ENCODE data around the gene RTTN.

RTTN gene

GRCh38 chr18:70086085-70086484 is 119.4 kb downstream of the RTTN start:
- ATAC-seq (no peak), DNase-seq (no peak)
- no peaks in the 10 kb centered on the region for H3K27me3 Mint-ChIP-seq
- H3K27ac Mint-ChIP-seq, result no peak overlapping the region
- no peaks in the 10 kb centered on the region for H3K9me3 Mint-ChIP-seq
- no peak overlapping the region for H3K4me3 Mint-ChIP-seq
- no peaks in the 10 kb centered on the region for H3K4me1 Mint-ChIP-seq

- no peak for ATAC-seq
- Mint-ChIP-seq H3K9me3 (no peaks in the 10 kb centered on the region), H3K27ac (peak overlapping the region in 1 of 2 donors; percentile 81), H3K27me3 (no peaks in the 10 kb centered on the region), H3K4me3 (no peak overlapping the region), H3K4me1 (no peaks in the 10 kb centered on the region)
- DNase-seq, result no peak
These were observed 119.8 kb downstream of the RTTN start for GRCh38 chr18:70085641-70086040.

GRCh38 chr18:70082430-70082829 is 123.1 kb downstream of the RTTN start:
- ATAC-seq, result no peak

GRCh38 chr18:70078106-70078505 is 127.4 kb downstream of the RTTN start:
- no peaks in the 10 kb centered on the region for H3K4me1 Mint-ChIP-seq
- H3K27me3 Mint-ChIP-seq, result no peaks in the 10 kb centered on the region
- DNase-seq (no peak), ATAC-seq (no peak)
- H3K27ac Mint-ChIP-seq, result no peak overlapping the region
- no peak overlapping the region for H3K4me3 Mint-ChIP-seq
- no peaks in the 10 kb centered on the region for H3K9me3 Mint-ChIP-seq

More at GRCh38 chr18:70082430-70082829, 123.1 kb downstream of the RTTN start:
- Mint-ChIP-seq H3K27ac (no peak overlapping the region), H3K4me1 (no peaks in the 10 kb centered on the region), H3K4me3 (no peak overlapping the region), H3K27me3 (no peaks in the 10 kb centered on the region), H3K9me3 (no peaks in the 10 kb centered on the region)
- no peak for DNase-seq

- no peak overlapping the region for H3K27ac Mint-ChIP-seq
- no peaks in the 10 kb centered on the region for H3K27me3 Mint-ChIP-seq
- no peak for ATAC-seq
- H3K4me1 Mint-ChIP-seq, result no peaks in the 10 kb centered on the region
- DNase-seq, result no peak
- no peaks in the 10 kb centered on the region for H3K9me3 Mint-ChIP-seq
- H3K4me3 Mint-ChIP-seq, result no peak overlapping the region
These were observed 129.6 kb downstream of the RTTN start for GRCh38 chr18:70075906-70076305.

GRCh38 chr18:70074116-70074515 is 131.4 kb downstream of the RTTN start:
- DNase-seq (no peak), ATAC-seq (no peak)
- no peaks in the 10 kb centered on the region for H3K9me3 Mint-ChIP-seq
- H3K27me3 Mint-ChIP-seq, result no peaks in the 10 kb centered on the region
- H3K4me1 Mint-ChIP-seq, result peaks cover 8% of the 10 kb centered on the region
- no peak overlapping the region for H3K27ac Mint-ChIP-seq
- no peak overlapping the region for H3K4me3 Mint-ChIP-seq

GRCh38 chr18:70073432-70073831 is 132.1 kb downstream of the RTTN start:
- ATAC-seq (no peak), DNase-seq (no peak)
- H3K4me1 Mint-ChIP-seq, result peaks cover 15% of the 10 kb centered on the region
- H3K27ac Mint-ChIP-seq, result no peak overlapping the region
- no peaks in the 10 kb centered on the region for H3K9me3 Mint-ChIP-seq
- no peak overlapping the region for H3K4me3 Mint-ChIP-seq
- H3K27me3 Mint-ChIP-seq, result no peaks in the 10 kb centered on the region

GRCh38 chr18:70072678-70073077 is 132.8 kb downstream of the RTTN start:
- no peak overlapping the region for H3K27ac Mint-ChIP-seq
- no peak for ATAC-seq
- no peaks in the 10 kb centered on the region for H3K9me3 Mint-ChIP-seq
- peaks cover 15% of the 10 kb centered on the region for H3K4me1 Mint-ChIP-seq
- DNase-seq, result no peak
- no peaks in the 10 kb centered on the region for H3K27me3 Mint-ChIP-seq
- no peak overlapping the region for H3K4me3 Mint-ChIP-seq

- H3K4me3 Mint-ChIP-seq, result no peak overlapping the region
- DNase-seq, result no peak
- H3K27ac Mint-ChIP-seq, result no peak overlapping the region
- no peak for ATAC-seq
- H3K4me1 Mint-ChIP-seq, result peaks cover 15% of the 10 kb centered on the region
- no peaks in the 10 kb centered on the region for H3K9me3 Mint-ChIP-seq
- no peaks in the 10 kb centered on the region for H3K27me3 Mint-ChIP-seq
These were observed 135.5 kb downstream of the RTTN start for GRCh38 chr18:70069965-70070364.

GRCh38 chr18:70069382-70069781 is 136.1 kb downstream of the RTTN start:
- H3K27ac Mint-ChIP-seq, result no peak overlapping the region
- H3K9me3 Mint-ChIP-seq, result no peaks in the 10 kb centered on the region
- DNase-seq (no peak), ATAC-seq (no peak)
- H3K4me3 Mint-ChIP-seq, result no peak overlapping the region
- peaks cover 15% of the 10 kb centered on the region for H3K4me1 Mint-ChIP-seq
- no peaks in the 10 kb centered on the region for H3K27me3 Mint-ChIP-seq

- ATAC-seq (peak; percentile 70), DNase-seq (no peak)
- H3K4me3 Mint-ChIP-seq, result no peak overlapping the region
- no peaks in the 10 kb centered on the region for H3K27me3 Mint-ChIP-seq
- peak overlapping the region in 1 of 2 donors; percentile 62 for H3K27ac Mint-ChIP-seq
- H3K9me3 Mint-ChIP-seq, result no peaks in the 10 kb centered on the region
- peaks cover 15% of the 10 kb centered on the region for H3K4me1 Mint-ChIP-seq
These were observed 136.5 kb downstream of the RTTN start for GRCh38 chr18:70068981-70069380.

- ATAC-seq (no peak), DNase-seq (no peak)
- Mint-ChIP-seq H3K4me1 (peaks cover 5% of the 10 kb centered on the region), H3K27me3 (no peaks in the 10 kb centered on the region), H3K27ac (no peak overlapping the region), H3K9me3 (no peaks in the 10 kb centered on the region), H3K4me3 (no peak overlapping the region)
These were observed 145.8 kb downstream of the RTTN start for GRCh38 chr18:70059684-70060083.

- ATAC-seq, result no peak
- H3K9me3 Mint-ChIP-seq, result no peaks in the 10 kb centered on the region
These were observed 146.6 kb downstream of the RTTN start for GRCh38 chr18:70058916-70059315.

GRCh38 chr18:70047931-70048603 is 157.4 kb downstream of the RTTN start:
- no peak for DNase-seq
- ATAC-seq, result no peak
- Mint-ChIP-seq H3K27ac (no peak overlapping the region), H3K9me3 (no peaks in the 10 kb centered on the region), H3K27me3 (no peaks in the 10 kb centered on the region), H3K4me3 (no peak overlapping the region), H3K4me1 (no peaks in the 10 kb centered on the region)

More at GRCh38 chr18:70058916-70059315, 146.6 kb downstream of the RTTN start:
- H3K4me1 Mint-ChIP-seq, result peaks cover 5% of the 10 kb centered on the region
- DNase-seq, result no peak
- no peak overlapping the region for H3K27ac Mint-ChIP-seq
- H3K4me3 Mint-ChIP-seq, result no peak overlapping the region
- no peaks in the 10 kb centered on the region for H3K27me3 Mint-ChIP-seq

- DNase-seq, result no peak
- H3K27me3 Mint-ChIP-seq, result no peaks in the 10 kb centered on the region
- no peak overlapping the region for H3K4me3 Mint-ChIP-seq
These were observed 158.7 kb downstream of the RTTN start for GRCh38 chr18:70046796-70047195.

GRCh38 chr18:70046207-70046606 is 159.3 kb downstream of the RTTN start:
- Mint-ChIP-seq H3K9me3 (no peaks in the 10 kb centered on the region), H3K27me3 (no peaks in the 10 kb centered on the region), H3K4me3 (no peak overlapping the region), H3K4me1 (no peaks in the 10 kb centered on the region), H3K27ac (no peak overlapping the region)
- DNase-seq (no peak), ATAC-seq (no peak)

More at GRCh38 chr18:70046796-70047195, 158.7 kb downstream of the RTTN start:
- no peak overlapping the region for H3K27ac Mint-ChIP-seq
- no peaks in the 10 kb centered on the region for H3K9me3 Mint-ChIP-seq
- no peak for ATAC-seq
- no peaks in the 10 kb centered on the region for H3K4me1 Mint-ChIP-seq

GRCh38 chr18:70044632-70045031 is 160.9 kb downstream of the RTTN start:
- Mint-ChIP-seq H3K4me1 (no peaks in the 10 kb centered on the region), H3K4me3 (no peak overlapping the region), H3K27ac (no peak overlapping the region), H3K9me3 (no peaks in the 10 kb centered on the region), H3K27me3 (no peaks in the 10 kb centered on the region)
- DNase-seq, result no peak
- peak; percentile 61 for ATAC-seq

Data from stimulated activated naive CD8-positive, alpha-beta T cell treated with anti-CD3 and anti-CD28 coated beads, Interleukin-15, amount 100 ng/mL, for 72 hours (primary cell).